Effector memory CD8-positive, alpha-beta T cell (primary cell): ENCODE results near the gene SGIP1.
"Not testable (repeated sequence)": the region's sequence is repeated elsewhere in the genome, so short reads cannot be mapped to it uniquely, and the experiment has no call there.

ENCODE experiments used
- ATAC-seq: fragments of 150-1000 bp; cut with Tn5 transposase; replicated peaks from 2 replicates; pipeline ENCODE4 v1.10.0; 2021; ENCODE audit warnings: mild to moderate bottlenecking, moderate library complexity
- DNase-seq, 3 experiments: peaks; one replicate each; pipeline ENCODE4 v3.0.0; 2021
- H3K27ac Mint-ChIP-seq, 2 donors: one replicate each; pipeline ENCODE4 v1.8.0; 2022; ENCODE audit warnings: mild to moderate bottlenecking in 2 of 2, mixed read lengths in 2 of 2, moderate library complexity in 2 of 2
- H3K27me3 Mint-ChIP-seq, 2 donors: one replicate each; pipeline ENCODE4 v1.8.0; 2022; ENCODE audit warnings: mixed read lengths in 2 of 2
- H3K36me3 Mint-ChIP-seq: one replicate; pipeline ENCODE4 v1.8.0; 2022; ENCODE audit warnings: mild to moderate bottlenecking, moderate library complexity, mixed read lengths; ENCODE audit not compliant: insufficient read depth
- H3K4me1 Mint-ChIP-seq, 2 donors: one replicate each; pipeline ENCODE4 v1.8.0; 2022; ENCODE audit warnings: low read depth in 2 of 2, mixed read lengths in 2 of 2
- H3K4me3 Mint-ChIP-seq, 2 donors: one replicate each; pipeline ENCODE4 v1.8.0; 2022; ENCODE audit warnings: mild to moderate bottlenecking in 2 of 2, mixed read lengths in 2 of 2, moderate library complexity in 2 of 2
- H3K9me3 Mint-ChIP-seq, 2 donors: one replicate each; pipeline ENCODE4 v1.8.0; 2022; ENCODE audit warnings: mixed read lengths in 2 of 2

SGIP1 gene

GRCh38 chr1:66775646-66776045, 241.7 kb downstream of the SGIP1 start:
- no peak overlapping the region for H3K27ac Mint-ChIP-seq

DNA sequence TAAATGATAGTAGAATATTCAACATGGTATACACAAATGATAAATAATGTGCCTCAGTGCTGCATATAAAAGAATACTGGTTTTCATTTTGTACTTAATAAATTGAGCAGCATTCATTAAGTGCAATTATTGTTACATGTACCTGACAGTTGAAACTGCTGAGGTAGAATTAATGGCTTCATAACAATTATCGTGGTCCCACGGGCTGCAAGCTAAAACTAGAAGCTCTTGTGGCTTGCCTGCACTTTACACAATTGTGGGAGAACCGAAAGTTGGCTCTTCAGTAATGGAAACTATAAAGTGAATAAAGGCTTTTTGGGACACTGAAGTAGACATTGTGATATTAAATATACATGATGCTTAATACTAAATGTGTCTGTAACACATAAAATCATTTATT, 243.9 kb downstream of the SGIP1 start:
- H3K4me3 Mint-ChIP-seq: no peak overlapping the region
- no peak for DNase-seq

More at GRCh38 chr1:66775646-66776045, 241.7 kb downstream of the SGIP1 start:
- H3K9me3 Mint-ChIP-seq: no peaks in the 10 kb centered on the region
- DNase-seq (no peak), ATAC-seq (no peak)
- H3K4me1 Mint-ChIP-seq: no peaks in the 10 kb centered on the region
- H3K27me3 Mint-ChIP-seq: peaks cover 18 to 24% of the 10 kb centered on the region in 2 donors
- no peaks in the 10 kb centered on the region for H3K36me3 Mint-ChIP-seq
- H3K4me3 Mint-ChIP-seq: no peak overlapping the region

GRCh38 chr1:66778266-66778665, 244.3 kb downstream of the SGIP1 start:
- no peak overlapping the region for H3K4me3 Mint-ChIP-seq
- H3K9me3 Mint-ChIP-seq: no peaks in the 10 kb centered on the region
- H3K27ac Mint-ChIP-seq: no peak overlapping the region

More for the DNA sequence above, 243.9 kb downstream of the SGIP1 start:
- H3K36me3 Mint-ChIP-seq: no peaks in the 10 kb centered on the region
- H3K9me3 Mint-ChIP-seq: no peaks in the 10 kb centered on the region
- no peaks in the 10 kb centered on the region for H3K4me1 Mint-ChIP-seq
- no peak for ATAC-seq
- H3K27ac Mint-ChIP-seq: no peak overlapping the region
- H3K27me3 Mint-ChIP-seq: peaks cover 26 to 32% of the 10 kb centered on the region in 2 donors

GRCh38 chr1:66778969-66779368, 245.0 kb downstream of the SGIP1 start:
- H3K36me3 Mint-ChIP-seq: no peaks in the 10 kb centered on the region
- no peaks in the 10 kb centered on the region for H3K9me3 Mint-ChIP-seq
- H3K4me3 Mint-ChIP-seq: no peak overlapping the region
- no peaks in the 10 kb centered on the region for H3K4me1 Mint-ChIP-seq
- no peak for DNase-seq
- H3K27ac Mint-ChIP-seq: no peak overlapping the region
- H3K27me3 Mint-ChIP-seq: peaks cover 30 to 32% of the 10 kb centered on the region in 2 donors
- no peak for ATAC-seq

More at GRCh38 chr1:66778266-66778665, 244.3 kb downstream of the SGIP1 start:
- no peaks in the 10 kb centered on the region for H3K4me1 Mint-ChIP-seq
- peaks cover 30 to 32% of the 10 kb centered on the region in 2 donors for H3K27me3 Mint-ChIP-seq
- DNase-seq (no peak), ATAC-seq (no peak)
- H3K36me3 Mint-ChIP-seq: no peaks in the 10 kb centered on the region

DNA sequence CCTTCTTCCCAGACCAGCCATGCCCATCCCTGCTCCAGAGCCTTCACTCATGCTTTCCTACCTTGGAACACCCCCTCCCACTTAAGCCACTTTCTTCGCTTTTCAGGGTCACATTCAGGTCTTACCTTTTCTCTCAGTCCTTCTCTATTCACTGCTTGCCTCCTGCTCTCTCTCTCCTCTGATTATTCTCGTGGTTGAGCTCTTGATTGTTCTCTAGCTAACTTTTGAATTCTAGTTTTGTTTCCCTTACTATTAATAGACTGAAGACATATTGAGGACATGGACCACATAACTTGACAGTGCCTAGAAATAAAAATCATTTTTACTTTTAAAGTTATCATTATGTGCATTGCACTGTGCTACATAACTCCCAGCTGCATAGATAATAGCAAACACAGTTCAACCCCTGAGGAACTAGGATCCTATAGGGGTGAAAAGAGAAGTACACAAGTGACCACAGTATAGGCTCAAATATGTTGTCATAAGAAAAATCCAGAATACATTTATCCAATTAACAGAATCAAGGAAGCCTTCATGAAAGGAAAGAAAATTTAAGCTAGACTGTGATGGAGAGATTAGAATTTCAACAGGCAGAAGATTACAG, 245.6 kb downstream of the SGIP1 start:
- Mint-ChIP-seq H3K4me1 (no peaks in the 10 kb centered on the region), H3K27me3 (peaks cover 30 to 32% of the 10 kb centered on the region in 2 donors), H3K27ac (no peak overlapping the region), H3K36me3 (no peaks in the 10 kb centered on the region), H3K4me3 (no peak overlapping the region), H3K9me3 (no peaks in the 10 kb centered on the region)
- DNase-seq: no peak
- ATAC-seq: no peak

GRCh38 chr1:66785800-66786199, 251.8 kb downstream of the SGIP1 start:
- H3K4me1 Mint-ChIP-seq, H3K27ac Mint-ChIP-seq, H3K4me3 Mint-ChIP-seq, H3K9me3 Mint-ChIP-seq, DNase-seq, H3K36me3 Mint-ChIP-seq, ATAC-seq: not testable (repeated sequence)
- H3K27me3 Mint-ChIP-seq: peaks cover 6 to 18% of the 10 kb centered on the region in 2 donors

- Mint-ChIP-seq H3K36me3 (no peaks in the 10 kb centered on the region), H3K9me3 (no peaks in the 10 kb centered on the region), H3K27ac (no peak overlapping the region), H3K27me3 (peaks cover 0 to 10% of the 10 kb centered on the region in 2 donors), H3K4me3 (no peak overlapping the region), H3K4me1 (peaks cover 6 to 8% of the 10 kb centered on the region in 2 donors)
- no peak for ATAC-seq
- DNase-seq: no peak
These were observed 253.7 kb downstream of the SGIP1 start for GRCh38 chr1:66787641-66788040.

- Mint-ChIP-seq H3K4me3 (peak overlapping the region in 1 of 2 donors; percentile 24), H3K27me3 (peaks cover 0 to 7% of the 10 kb centered on the region in 2 donors), H3K9me3 (no peaks in the 10 kb centered on the region), H3K27ac (peak overlapping the region in 1 of 2 donors; percentile 3), H3K36me3 (no peaks in the 10 kb centered on the region), H3K4me1 (peaks cover 6 to 8% of the 10 kb centered on the region in 2 donors)
- ATAC-seq (peak; percentile 88), DNase-seq (peak in 1 of 3 experiments; percentile 7)
These were observed 254.4 kb downstream of the SGIP1 start for GRCh38 chr1:66788231-66788939.

- H3K36me3 Mint-ChIP-seq: no peaks in the 10 kb centered on the region
- no peak overlapping the region for H3K4me3 Mint-ChIP-seq
- peaks cover 6 to 8% of the 10 kb centered on the region in 2 donors for H3K4me1 Mint-ChIP-seq
- no peak for DNase-seq
- H3K27ac Mint-ChIP-seq: no peak overlapping the region
- peaks cover 2 to 7% of the 10 kb centered on the region in 2 donors for H3K27me3 Mint-ChIP-seq
- no peaks in the 10 kb centered on the region for H3K9me3 Mint-ChIP-seq
- ATAC-seq: no peak
These were observed 258.0 kb downstream of the SGIP1 start for GRCh38 chr1:66791621-66792610.

- H3K4me3 Mint-ChIP-seq, H3K27ac Mint-ChIP-seq, H3K4me1 Mint-ChIP-seq, ATAC-seq, H3K9me3 Mint-ChIP-seq, H3K36me3 Mint-ChIP-seq, DNase-seq: not testable (repeated sequence)
- H3K27me3 Mint-ChIP-seq: peaks cover 16 to 25% of the 10 kb centered on the region in 2 donors
These were observed 261.9 kb downstream of the SGIP1 start for GRCh38 chr1:66795839-66796238.
